Inflammatory macrophage treated with lipopolysaccharide for 1 hour (primary cell): Measurements from ENCODE around the gene DESI2.
A peak's percentile ranks its signal among the peaks of the same experiment; 100 is the strongest.
"Not testable (repeated sequence)": the region's sequence is repeated elsewhere in the genome, so short reads cannot be mapped to it uniquely, and the experiment has no call there.

Experiments used
- DNase-seq, 2 donors: peaks; one replicate each; pipeline ENCODE4 v3.0.0-alpha.2; 2020 to 2022

The DESI2 gene

DNA sequence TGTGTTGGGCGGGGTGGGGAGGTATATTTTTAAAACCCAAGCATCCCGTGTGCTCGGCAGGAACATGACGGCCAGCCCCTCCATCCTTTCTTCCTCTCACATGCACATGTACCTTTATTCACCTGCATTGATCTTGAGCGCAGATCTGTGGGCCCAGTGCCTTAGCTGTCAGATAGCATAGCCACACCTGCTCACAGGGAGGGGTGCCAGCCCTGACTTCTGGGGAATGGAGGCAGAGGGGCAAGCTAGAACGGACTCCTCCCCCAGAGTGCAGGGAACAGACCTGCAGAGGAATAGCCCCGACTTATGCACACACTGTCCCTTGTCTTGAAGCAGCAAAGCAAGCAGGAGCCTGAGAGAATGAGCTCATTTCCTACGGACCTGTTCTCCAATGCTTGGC lies 56.1 kb downstream of the DESI2 start:
- DNase-seq = no peak

- no peak for DNase-seq
These were observed 56.8 kb downstream of the DESI2 start for GRCh38 chr1:244709476-244710368.

DNA sequence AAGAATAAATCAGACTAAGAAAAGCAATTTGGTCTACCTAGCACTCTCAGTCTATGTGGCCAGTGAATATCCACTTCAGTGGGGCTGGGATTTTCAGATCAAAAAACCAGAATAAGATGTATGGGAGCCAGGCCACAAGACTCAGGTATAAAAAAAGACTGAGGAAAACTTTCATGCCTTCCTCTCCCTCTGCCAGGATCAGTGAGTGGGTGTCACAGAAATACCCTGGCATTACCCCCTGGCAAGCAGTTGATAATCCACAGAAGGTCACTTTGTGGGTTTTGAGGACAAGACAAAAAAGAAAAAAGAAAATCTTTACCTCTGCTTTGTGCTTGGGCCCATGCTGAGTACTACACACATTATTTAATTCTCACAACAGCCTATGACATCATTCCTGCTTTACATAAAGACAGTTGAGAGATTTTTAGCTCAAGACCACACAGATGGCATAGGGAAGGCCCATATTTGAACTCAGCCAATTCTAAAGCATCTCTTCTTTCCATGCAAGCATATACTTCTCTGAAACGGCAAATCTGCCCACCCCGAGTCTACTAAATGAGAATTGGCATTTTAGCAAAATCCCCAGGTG lies 57.6 kb downstream of the DESI2 start:
- DNase-seq = no peak

DNA sequence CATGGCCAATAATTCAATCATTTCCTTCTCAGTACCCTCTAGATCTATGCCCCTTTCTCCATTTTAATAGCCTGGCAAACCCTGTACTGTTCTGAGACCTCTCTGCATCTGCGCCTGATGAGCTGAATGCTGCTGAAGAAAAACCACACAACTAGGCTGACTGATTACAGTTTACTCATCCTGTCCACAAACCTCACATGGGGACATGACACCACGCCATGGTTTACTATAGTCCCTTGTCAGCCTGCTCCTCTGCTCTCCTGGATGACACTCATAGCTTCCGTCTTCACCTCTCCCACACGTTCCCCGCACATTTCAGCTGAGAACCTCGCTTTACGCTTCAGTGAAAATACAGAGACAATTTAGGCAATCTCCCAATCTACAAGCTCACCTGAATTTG lies 59.7 kb downstream of the DESI2 start:
- DNase-seq = no peak

- peak; percentile 17 to 25 for DNase-seq
These were observed 60.4 kb downstream of the DESI2 start for GRCh38 chr1:244713332-244713731.

GRCh38 chr1:244727871-244728474 lies 75.0 kb downstream of the DESI2 start:
- no peak for DNase-seq

DNA sequence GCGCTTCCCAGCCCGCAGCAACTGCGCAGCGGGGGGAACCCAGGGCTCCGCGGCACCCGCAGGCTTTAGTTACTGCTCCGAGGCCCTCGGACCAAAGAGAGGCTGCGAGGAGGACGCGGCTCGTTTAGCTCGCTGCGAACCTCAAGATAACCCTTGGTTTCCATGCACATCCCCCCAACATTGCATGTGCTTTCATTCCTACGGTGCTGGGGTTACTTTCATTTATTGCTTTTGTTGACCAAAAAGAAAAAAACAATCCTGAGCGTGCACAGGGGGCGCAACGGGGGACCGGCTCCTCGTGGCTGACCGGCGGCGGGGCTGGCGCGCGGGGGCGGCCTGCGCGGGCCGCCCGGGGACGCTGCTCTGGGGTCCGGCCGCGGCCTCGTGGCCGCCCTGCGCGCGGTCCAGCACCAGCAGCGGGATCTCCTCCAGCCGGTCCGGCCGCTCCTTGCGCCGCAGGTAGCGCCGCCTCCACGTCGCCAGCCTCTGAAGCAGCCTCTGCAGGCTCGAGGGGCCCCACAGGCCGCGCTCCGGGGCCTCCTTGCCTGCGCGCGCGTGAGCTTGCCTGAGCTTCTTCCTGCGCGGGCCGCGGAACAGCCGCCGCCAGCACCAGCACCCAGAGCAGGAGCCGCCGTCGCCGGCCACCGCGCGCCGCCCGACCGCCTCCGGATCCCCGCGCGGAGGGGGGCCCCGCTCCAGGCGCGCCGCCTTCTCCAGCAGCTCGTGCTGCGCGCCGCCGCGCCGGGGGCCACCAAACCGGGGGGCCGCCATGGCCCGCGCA lies 77.4 kb downstream of the DESI2 start:
- peak in 1 of 2 donors; percentile 5 for DNase-seq

GRCh38 chr1:244730934-244731434 lies 78.1 kb downstream of the DESI2 start:
- DNase-seq = no peak

GRCh38 chr1:244731651-244732050 lies 78.7 kb downstream of the DESI2 start:
- no peak for DNase-seq

GRCh38 chr1:244732851-244733450 lies 80.0 kb downstream of the DESI2 start:
- DNase-seq = no peak

GRCh38 chr1:244735404-244735803 lies 82.5 kb downstream of the DESI2 start:
- no peak for DNase-seq

GRCh38 chr1:244735876-244736561 lies 83.1 kb downstream of the DESI2 start:
- DNase-seq = no peak

- DNase-seq = not testable (repeated sequence)
These were observed 86.2 kb downstream of the DESI2 start for GRCh38 chr1:244739140-244739539.

DNA sequence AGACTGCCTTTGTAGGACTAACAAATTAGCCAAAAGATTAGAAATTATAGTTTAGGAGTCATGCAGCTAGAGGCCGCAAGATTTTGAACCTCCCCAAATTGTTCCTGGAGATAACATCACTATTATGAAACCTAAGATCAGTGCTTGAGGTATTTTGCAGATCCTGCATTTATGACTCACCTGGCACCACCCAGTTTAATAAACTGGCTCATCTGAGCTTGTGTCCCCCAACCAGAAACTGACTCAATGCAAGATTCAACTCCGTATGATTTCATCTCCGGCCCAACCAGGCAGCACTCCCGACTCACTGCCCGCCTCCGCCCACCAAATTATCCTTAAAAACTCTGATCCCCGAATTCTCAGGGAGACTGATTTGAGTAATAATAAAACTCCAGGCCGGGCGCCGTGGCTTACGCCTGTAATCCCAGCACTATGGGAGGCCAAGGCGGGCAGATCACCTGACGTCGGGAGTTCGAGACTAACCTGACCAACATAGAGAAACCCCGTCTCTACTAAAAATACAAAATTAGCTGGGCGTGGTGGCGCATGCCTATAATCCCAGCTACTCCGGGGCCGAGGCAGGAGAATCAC lies 87.2 kb downstream of the DESI2 start:
- not testable (repeated sequence) for DNase-seq

GRCh38 chr1:244741692-244742091 lies 88.8 kb downstream of the DESI2 start:
- DNase-seq = no peak

- no peak for DNase-seq
These were observed 96.5 kb downstream of the DESI2 start for GRCh38 chr1:244749230-244750016.

DNA sequence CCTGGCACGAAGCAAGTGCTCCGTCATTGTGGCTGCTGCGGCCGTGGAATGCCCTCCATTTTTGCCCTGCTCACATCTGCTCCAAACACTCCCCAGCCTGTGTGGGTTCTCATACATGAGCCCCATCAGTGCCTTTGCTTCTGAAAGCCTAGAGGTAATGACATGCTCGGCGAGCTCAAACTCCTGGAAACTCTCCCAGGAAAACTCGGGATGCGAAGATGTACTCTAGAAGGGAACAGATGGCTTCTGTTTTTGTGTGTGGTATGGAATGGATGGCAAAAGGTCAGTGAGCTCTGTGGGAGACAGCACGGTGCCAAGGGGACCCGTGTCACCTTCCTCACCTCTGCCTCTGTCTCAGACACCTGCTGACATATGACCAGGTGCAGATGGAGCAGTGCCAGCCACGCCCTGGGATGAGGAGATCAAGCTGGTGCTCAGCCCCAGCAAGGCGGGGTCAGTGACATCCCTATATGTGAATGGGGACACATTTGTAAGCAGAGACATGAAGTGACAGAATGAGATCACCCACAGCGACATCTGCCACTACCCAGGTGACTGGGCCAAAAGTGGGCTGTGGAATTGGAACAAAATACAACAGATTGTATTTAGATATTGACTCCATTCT lies 98.5 kb downstream of the DESI2 start:
- no peak for DNase-seq

DNA sequence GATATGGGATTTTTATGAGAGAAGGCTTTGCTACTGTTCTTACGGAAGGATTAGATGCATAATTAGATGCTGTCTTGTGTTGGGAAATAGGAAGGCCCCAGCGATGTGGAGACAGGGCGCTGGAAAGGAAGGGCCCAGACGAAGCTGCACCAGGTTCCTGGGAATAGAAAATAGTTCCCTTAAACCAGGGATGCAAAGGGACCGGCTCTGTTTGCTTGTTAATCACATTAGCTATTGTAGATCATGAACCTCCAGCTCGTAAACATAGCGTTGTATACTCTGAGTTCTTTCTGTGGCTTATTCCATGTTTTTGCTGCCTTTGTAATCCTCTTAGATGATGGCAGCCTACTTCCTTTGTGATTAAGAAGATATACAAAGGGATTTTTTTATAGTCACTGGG lies 102.7 kb downstream of the DESI2 start:
- DNase-seq = no peak

- no peak for DNase-seq
These were observed 104.4 kb downstream of the DESI2 start for GRCh38 chr1:244757091-244757939.
